ENCODE measurements around the gene KCTD5. TPM values are rescaled to one million over a fixed set of nuclear protein-coding genes. Genes with fewer than 3 reads are reported as not detected.

KCTD5 gene
- total RNA-seq, 1 experiment from 2014 or later: 66.5 TPM

- no peaks in the 10 kb centered on the region for H3K9me2 ChIP-seq (ENCODE audit: insufficient read depth)
- H3K27me3 ChIP-seq (ENCODE audit: insufficient read depth, low read depth): no peaks in the 10 kb centered on the region
- H4K20me1 ChIP-seq (ENCODE audit: insufficient read depth): no peaks in the 10 kb centered on the region
- no peaks in the 10 kb centered on the region for H3K4me1 ChIP-seq (replicated peaks; ENCODE audit: insufficient read depth)
- TF ChIP-seq CTCF (conservative IDR thresholded peaks at IDR 0.05) (no peak), EZH2 (IDR thresholded peaks at IDR 0.05; ENCODE audit: low read depth) (no peak)
- ChIA-PET CTCF (no interaction called here), POLR2A (ENCODE audit: unreplicated experiment) (interaction anchor here (0.6 kb wide), 1 partner anchor 195 kb away, joined by 3 read pairs; no protein-coding TSS in a partner anchor)
- intact Hi-C loops (cut with micrococcal nuclease; ENCODE audit: unreplicated experiment): no loop called here
- no TSS peak for BruUV-seq (replicated peaks)
- no peak for DNase-seq
- H3K36me3 ChIP-seq (ENCODE audit: low read depth): no peaks in the 10 kb centered on the region
- H2AFZ ChIP-seq: no peak overlapping the region
- H3K79me2 ChIP-seq (ENCODE audit: low read depth): no peaks in the 10 kb centered on the region
- H3K4me2 ChIP-seq: no peak overlapping the region
- no peak overlapping the region for H3K4me3 ChIP-seq
- no peaks in the 10 kb centered on the region; the same call in 1 of the 2 replicates for H3F3A ChIP-seq (ENCODE audit: insufficient read depth, low read depth)
- no peak overlapping the region for H3K27ac ChIP-seq
- no peaks in the 10 kb centered on the region for H3K9me3 ChIP-seq (ENCODE audit: insufficient read depth, low read depth)
Observed at GRCh38 chr16:2699791-2700600, 17.7 kb downstream of the KCTD5 start.

GRCh38 chr16:2700786-2701185 lies 18.5 kb downstream of the KCTD5 start:
- H2AFZ ChIP-seq: no peak overlapping the region
- H3K79me2 ChIP-seq (ENCODE audit: low read depth): no peaks in the 10 kb centered on the region
- no peaks in the 10 kb centered on the region for H3K4me1 ChIP-seq (replicated peaks; ENCODE audit: insufficient read depth)
- no peaks in the 10 kb centered on the region for H3K36me3 ChIP-seq (ENCODE audit: low read depth)
- H3K9me2 ChIP-seq (ENCODE audit: insufficient read depth): no peaks in the 10 kb centered on the region
- CTCF ChIA-PET: no interaction called here
- POLR2A ChIA-PET (ENCODE audit: unreplicated experiment): interaction anchor here (0.6 kb wide), 1 partner anchor 195 kb away, joined by 3 read pairs; no protein-coding TSS in a partner anchor
- no peak overlapping the region for H3K27ac ChIP-seq
- no peaks in the 10 kb centered on the region for H3K27me3 ChIP-seq (ENCODE audit: insufficient read depth, low read depth)
- no peak for DNase-seq
- intact Hi-C loops (cut with micrococcal nuclease; ENCODE audit: unreplicated experiment): no loop called here
- H3K4me3 ChIP-seq: no peak overlapping the region
- no peaks in the 10 kb centered on the region; the same call in 1 of the 2 replicates for H3F3A ChIP-seq (ENCODE audit: insufficient read depth, low read depth)
- H4K20me1 ChIP-seq (ENCODE audit: insufficient read depth): no peaks in the 10 kb centered on the region
- no peak overlapping the region for H3K4me2 ChIP-seq
- no TSS peak for BruUV-seq (replicated peaks)
- H3K9me3 ChIP-seq (ENCODE audit: insufficient read depth, low read depth): no peaks in the 10 kb centered on the region
- TF ChIP-seq CTCF (conservative IDR thresholded peaks at IDR 0.05) (no peak), EZH2 (IDR thresholded peaks at IDR 0.05; ENCODE audit: low read depth) (no peak)

GRCh38 chr16:2701272-2701671 lies 18.9 kb downstream of the KCTD5 start:
- ChIA-PET POLR2A (ENCODE audit: unreplicated experiment) (no interaction called here), CTCF (interaction anchor here (0.6 kb wide), 1 partner anchor 392 kb away, joined by 4 read pairs; no protein-coding TSS in a partner anchor)
- BruUV-seq (replicated peaks): no TSS peak
- no peaks in the 10 kb centered on the region for H3K9me3 ChIP-seq (ENCODE audit: insufficient read depth, low read depth)
- no peaks in the 10 kb centered on the region for H3K4me1 ChIP-seq (replicated peaks; ENCODE audit: insufficient read depth)
- H3K27ac ChIP-seq: no peak overlapping the region
- intact Hi-C loops (cut with micrococcal nuclease; ENCODE audit: unreplicated experiment): no loop called here
- no peak for TF ChIP-seq CTCF (conservative IDR thresholded peaks at IDR 0.05)
- TF ChIP-seq EZH2 (IDR thresholded peaks at IDR 0.05; ENCODE audit: low read depth): no peak
- no peak overlapping the region for H2AFZ ChIP-seq
- no peaks in the 10 kb centered on the region for H3K36me3 ChIP-seq (ENCODE audit: low read depth)
- no peak for DNase-seq
- H3F3A ChIP-seq (ENCODE audit: insufficient read depth, low read depth): no peaks in the 10 kb centered on the region; the same call in 1 of the 2 replicates
- no peak overlapping the region for H3K4me3 ChIP-seq
- no peaks in the 10 kb centered on the region for H4K20me1 ChIP-seq (ENCODE audit: insufficient read depth)
- H3K27me3 ChIP-seq (ENCODE audit: insufficient read depth, low read depth): no peaks in the 10 kb centered on the region
- H3K79me2 ChIP-seq (ENCODE audit: low read depth): no peaks in the 10 kb centered on the region
- H3K9me2 ChIP-seq (ENCODE audit: insufficient read depth): no peaks in the 10 kb centered on the region
- no peak overlapping the region for H3K4me2 ChIP-seq

All from PC-9 (cell line).